Neutrophil (primary cell): ENCODE measurements around the gene RGPD8.
A peak's percentile ranks its signal among the peaks of the same experiment; 100 is the strongest.
"Not testable (repeated sequence)": the region's sequence is repeated elsewhere in the genome, so short reads cannot be mapped to it uniquely, and the experiment has no call there.

ENCODE experiments used
- H3K27ac ChIP-seq: fragments of 200-600 bp; sonication (generic); 2 replicates; pipeline ENCODE4 v1.5.1; 2016; ENCODE audit warnings: mild to moderate bottlenecking, moderate library complexity
- H3K27me3 ChIP-seq: fragments of 200-600 bp; sonication (generic); 2 replicates; pipeline ENCODE4 v1.6.0; 2016; ENCODE audit warnings: mild to moderate bottlenecking
- H3K36me3 ChIP-seq: fragments of 200-600 bp; sonication (generic); 2 replicates; pipeline ENCODE4 v1.5.1; 2017
- H3K4me1 ChIP-seq, 2 experiments: fragments of 200-600 bp in 1 of 2; sonication (generic) in 1 of 2; 1 replicate in 1 of 2; 2 replicates in 1 of 2; pipeline versions ENCODE4 v1.5.1 to v1.6.1; 2013 to 2016; ENCODE audit warnings: low read depth in 1 of 2, low read length in 1 of 2, mild to moderate bottlenecking in 1 of 2, moderate library complexity in 1 of 2; ENCODE audit not compliant: control insufficient read depth in 1 of 2, insufficient read depth in 1 of 2
- H3K4me3 ChIP-seq, 2 experiments: fragments of 200-600 bp in 1 of 2; sonication (generic) in 1 of 2; 1 replicate in 1 of 2; 2 replicates in 1 of 2; pipeline ENCODE4 v1.5.1; 2013 to 2016; ENCODE audit warnings: low read depth in 1 of 2, low read length in 1 of 2, mild to moderate bottlenecking in 1 of 2, moderate library complexity in 1 of 2
- H3K9me3 ChIP-seq: fragments of 200-600 bp; sonication (generic); 2 replicates; pipeline ENCODE4 v1.5.1; 2016
- CTCF ChIP-seq: fragments of 200-600 bp; sonication (generic); IDR thresholded peaks from 2 replicates; pipeline ENCODE4 v1.5.1; 2016; ENCODE audit warnings: antibody characterized with exemption

RGPD8 gene

GRCh38 chr2:112437405-112437831, 4.0 kb upstream of the RGPD8 start:
- H3K27me3 ChIP-seq = peaks cover 17% of the 10 kb centered on the region
- not testable (repeated sequence) for H3K36me3 ChIP-seq, H3K4me3 ChIP-seq, H3K9me3 ChIP-seq, H3K27ac ChIP-seq, H3K4me1 ChIP-seq

- not testable (repeated sequence) for H3K36me3 ChIP-seq, H3K4me1 ChIP-seq, H3K4me3 ChIP-seq, H3K27ac ChIP-seq, H3K9me3 ChIP-seq
- H3K27me3 ChIP-seq = peaks cover 17% of the 10 kb centered on the region
Measured at GRCh38 chr2:112436993-112437392, 3.5 kb upstream of the RGPD8 start.

- H3K27ac ChIP-seq, H3K36me3 ChIP-seq, H3K9me3 ChIP-seq, H3K4me3 ChIP-seq: not testable (repeated sequence)
- H3K4me1 ChIP-seq = peaks cover 4 to 11% of the 10 kb centered on the region in 2 experiments
- peaks cover 13% of the 10 kb centered on the region for H3K27me3 ChIP-seq
Measured at GRCh38 chr2:112435716-112436431, 2.4 kb upstream of the RGPD8 start.

GRCh38 chr2:112434890-112435715, 1.7 kb upstream of the RGPD8 start:
- H3K4me1 ChIP-seq = peaks cover 4 to 11% of the 10 kb centered on the region in 2 experiments
- H3K36me3 ChIP-seq, H3K9me3 ChIP-seq, H3K27ac ChIP-seq, H3K27me3 ChIP-seq, H3K4me3 ChIP-seq: not testable (repeated sequence)

- Histone ChIP-seq H3K27ac (no peak overlapping the region), H3K27me3 (no peaks in the 10 kb centered on the region), H3K4me1 (peaks cover 4 to 11% of the 10 kb centered on the region in 2 experiments), H3K4me3 (no peak overlapping the region), H3K9me3 (no peaks in the 10 kb centered on the region), H3K36me3 (no peaks in the 10 kb centered on the region)
- TF ChIP-seq CTCF = no peak
Measured at GRCh38 chr2:112433932-112434730, 686 bp upstream of the RGPD8 start.

- H3K9me3 ChIP-seq, H3K36me3 ChIP-seq, H3K27me3 ChIP-seq: not testable (repeated sequence)
- peaks cover 4 to 11% of the 10 kb centered on the region in 2 experiments for H3K4me1 ChIP-seq
- peak overlapping the region; percentile 79 for H3K27ac ChIP-seq
- peak overlapping the region; percentile 54 to 65 for H3K4me3 ChIP-seq
Measured at GRCh38 chr2:112432735-112433479, 538 bp downstream of the RGPD8 start.

- H3K27ac ChIP-seq = peak overlapping the region; percentile 79
- not testable (repeated sequence) for H3K9me3 ChIP-seq
- H3K4me3 ChIP-seq = peak overlapping the region; percentile 54 to 65
Measured at GRCh38 chr2:112432390-112432734, 1.1 kb downstream of the RGPD8 start.

GRCh38 chr2:112431587-112432295, 1.7 kb downstream of the RGPD8 start:
- not testable (repeated sequence) for H3K36me3 ChIP-seq, H3K27me3 ChIP-seq, H3K27ac ChIP-seq, H3K9me3 ChIP-seq, H3K4me3 ChIP-seq
- H3K4me1 ChIP-seq = peaks cover 4 to 11% of the 10 kb centered on the region in 2 experiments

More at GRCh38 chr2:112432390-112432734, 1.1 kb downstream of the RGPD8 start:
- H3K27me3 ChIP-seq, H3K36me3 ChIP-seq: not testable (repeated sequence)
- peaks cover 4 to 11% of the 10 kb centered on the region in 2 experiments for H3K4me1 ChIP-seq

- not testable (repeated sequence) for H3K4me3 ChIP-seq
Measured at GRCh38 chr2:112424553-112424952, 8.9 kb downstream of the RGPD8 start.

GRCh38 chr2:112416860-112417259, 16.6 kb downstream of the RGPD8 start:
- not testable (repeated sequence) for H3K4me1 ChIP-seq, H3K27me3 ChIP-seq, H3K36me3 ChIP-seq, H3K4me3 ChIP-seq, H3K27ac ChIP-seq, H3K9me3 ChIP-seq

More at GRCh38 chr2:112424553-112424952, 8.9 kb downstream of the RGPD8 start:
- H3K4me1 ChIP-seq, H3K27ac ChIP-seq, H3K9me3 ChIP-seq, H3K36me3 ChIP-seq, H3K27me3 ChIP-seq: not testable (repeated sequence)

- not testable (repeated sequence) for H3K27ac ChIP-seq, H3K4me1 ChIP-seq, H3K4me3 ChIP-seq, H3K9me3 ChIP-seq, H3K27me3 ChIP-seq, H3K36me3 ChIP-seq
Measured at GRCh38 chr2:112360055-112360454, 73.4 kb downstream of the RGPD8 start.
